HS-27A (cell line): ENCODE measurements around the gene HDAC4.

Experiments
- DNase-seq: peaks from one replicate; pipeline ENCODE4 v3.0.0-alpha.2; 2012; ENCODE audit warnings: low read depth, missing footprints

The HDAC4 gene

DNA sequence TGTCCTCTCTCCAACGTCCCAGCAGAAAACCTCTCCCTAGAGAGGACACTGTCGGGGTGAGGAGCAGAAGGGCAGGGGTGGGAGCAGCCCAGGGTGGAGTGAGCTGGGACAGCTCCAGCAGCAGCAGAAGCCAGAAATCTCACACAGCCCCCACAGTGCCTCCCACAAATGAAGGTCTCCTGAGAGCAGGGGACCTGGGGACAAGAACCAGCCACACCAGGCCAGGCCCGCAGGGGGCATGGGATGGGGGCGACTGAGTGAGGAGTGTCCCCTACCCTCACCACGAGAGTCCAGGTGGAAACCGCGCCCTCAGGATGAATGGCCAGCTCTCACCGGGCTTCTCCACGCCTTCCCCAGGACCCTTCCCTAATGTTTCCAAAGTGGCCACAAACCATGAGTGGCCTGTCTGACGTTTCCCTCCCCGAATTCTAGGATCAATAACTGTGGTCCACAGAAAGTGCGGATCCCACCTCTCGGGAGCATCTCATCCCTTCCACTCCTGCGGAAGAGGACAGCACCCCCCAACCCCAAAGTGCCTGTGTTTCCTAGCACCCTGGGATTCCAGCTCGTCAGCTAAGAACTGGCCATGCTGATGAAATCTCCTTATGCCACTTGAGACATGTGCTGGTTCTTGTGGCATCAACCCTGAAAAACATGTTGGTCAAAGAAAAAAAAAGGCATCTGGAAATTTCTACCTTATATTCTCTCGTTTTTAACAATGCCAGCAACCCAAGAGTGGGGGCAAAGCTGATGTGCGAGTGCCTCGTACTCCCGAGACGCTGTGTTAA, 121.1 kb downstream of the HDAC4 start:
- no peak for DNase-seq

GRCh38 chr2:239278941-239279365, 121.9 kb downstream of the HDAC4 start:
- DNase-seq: no peak

DNA sequence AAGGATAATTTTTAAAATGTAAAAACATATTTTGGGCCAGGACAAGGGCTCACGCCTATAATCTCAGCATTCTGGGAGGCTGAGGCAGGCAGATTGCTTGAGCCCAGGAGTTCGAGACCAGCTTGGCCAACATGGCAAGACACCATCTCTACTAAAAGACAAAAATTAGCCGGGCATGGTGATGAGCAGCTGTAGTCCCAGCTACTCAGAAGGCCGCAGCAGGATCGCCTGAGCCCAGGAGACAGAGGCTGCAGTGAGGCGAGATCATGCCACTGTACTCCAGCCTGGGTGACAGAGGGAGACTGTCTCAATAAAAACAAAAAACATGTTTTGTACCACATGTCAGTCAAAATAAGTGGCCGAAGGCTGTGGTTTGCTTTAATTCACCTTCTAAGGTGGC, 122.5 kb downstream of the HDAC4 start:
- DNase-seq: no peak

DNA sequence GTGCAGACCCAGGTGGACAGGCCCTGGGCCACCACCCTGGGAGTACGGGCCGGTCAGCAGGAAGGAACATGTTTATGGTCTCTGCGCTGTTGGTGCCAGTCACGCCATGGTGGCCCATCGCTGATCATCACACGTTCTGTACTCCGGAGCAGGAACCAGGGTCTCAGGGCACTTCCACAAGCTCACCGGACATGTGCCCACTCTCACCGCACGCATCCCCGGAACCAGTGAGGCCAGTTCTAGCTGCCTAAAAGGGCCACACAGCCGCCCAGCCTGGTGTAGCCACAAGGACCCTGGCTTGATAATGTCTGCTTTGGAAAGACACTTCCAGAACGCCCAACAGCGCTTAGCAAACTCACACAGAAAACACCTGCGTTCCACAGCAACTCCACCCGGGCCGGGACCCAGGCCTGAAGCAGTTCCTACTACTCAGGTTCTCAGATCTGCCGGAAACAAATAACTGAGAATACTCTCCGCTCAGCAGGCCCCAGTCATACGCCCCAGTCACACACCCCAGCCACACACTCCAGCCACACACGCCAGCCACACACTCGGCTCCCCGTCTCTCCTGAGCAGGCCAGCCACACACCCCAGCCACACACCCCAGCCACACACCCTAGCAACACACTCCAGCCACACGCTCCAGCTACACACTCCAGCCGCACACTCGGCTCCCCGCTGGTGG, 123.3 kb downstream of the HDAC4 start:
- no peak for DNase-seq

GRCh38 chr2:239276851-239277250, 124.0 kb downstream of the HDAC4 start:
- DNase-seq: no peak

GRCh38 chr2:239275847-239276831, 124.7 kb downstream of the HDAC4 start:
- no peak for DNase-seq

DNA sequence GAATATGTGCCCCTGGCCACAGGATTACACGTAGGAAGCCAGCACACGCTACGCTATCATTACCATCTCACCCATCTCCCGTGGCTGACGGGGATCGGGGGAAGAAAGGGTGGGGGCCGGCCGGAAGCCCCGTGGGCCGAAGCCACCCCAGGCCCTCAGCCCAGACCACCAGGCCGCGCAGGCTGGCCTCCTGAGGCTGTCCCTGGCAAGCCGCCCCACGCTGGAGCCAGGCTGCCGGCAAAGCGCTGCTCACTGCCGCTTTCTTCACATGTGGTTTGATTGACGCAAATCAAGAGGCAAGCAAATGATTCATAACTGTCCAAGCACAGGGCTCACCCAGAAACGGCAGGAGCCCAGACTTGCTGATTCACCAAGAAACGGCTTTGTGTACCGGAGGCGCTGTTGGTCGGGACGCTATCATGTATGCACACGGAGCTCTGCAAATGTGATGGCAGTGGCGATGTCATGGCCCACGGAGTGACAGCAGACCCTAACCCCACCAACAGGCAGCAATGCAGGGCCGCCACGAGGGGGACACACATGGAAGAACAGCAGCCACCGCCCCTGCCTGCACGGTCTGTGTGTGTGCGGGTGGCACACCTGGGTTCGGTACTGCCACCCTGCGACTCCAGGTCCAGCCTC, 125.7 kb downstream of the HDAC4 start:
- DNase-seq: peak; percentile 56

- no peak for DNase-seq
Observed at GRCh38 chr2:239274391-239275043, 126.3 kb downstream of the HDAC4 start.

DNA sequence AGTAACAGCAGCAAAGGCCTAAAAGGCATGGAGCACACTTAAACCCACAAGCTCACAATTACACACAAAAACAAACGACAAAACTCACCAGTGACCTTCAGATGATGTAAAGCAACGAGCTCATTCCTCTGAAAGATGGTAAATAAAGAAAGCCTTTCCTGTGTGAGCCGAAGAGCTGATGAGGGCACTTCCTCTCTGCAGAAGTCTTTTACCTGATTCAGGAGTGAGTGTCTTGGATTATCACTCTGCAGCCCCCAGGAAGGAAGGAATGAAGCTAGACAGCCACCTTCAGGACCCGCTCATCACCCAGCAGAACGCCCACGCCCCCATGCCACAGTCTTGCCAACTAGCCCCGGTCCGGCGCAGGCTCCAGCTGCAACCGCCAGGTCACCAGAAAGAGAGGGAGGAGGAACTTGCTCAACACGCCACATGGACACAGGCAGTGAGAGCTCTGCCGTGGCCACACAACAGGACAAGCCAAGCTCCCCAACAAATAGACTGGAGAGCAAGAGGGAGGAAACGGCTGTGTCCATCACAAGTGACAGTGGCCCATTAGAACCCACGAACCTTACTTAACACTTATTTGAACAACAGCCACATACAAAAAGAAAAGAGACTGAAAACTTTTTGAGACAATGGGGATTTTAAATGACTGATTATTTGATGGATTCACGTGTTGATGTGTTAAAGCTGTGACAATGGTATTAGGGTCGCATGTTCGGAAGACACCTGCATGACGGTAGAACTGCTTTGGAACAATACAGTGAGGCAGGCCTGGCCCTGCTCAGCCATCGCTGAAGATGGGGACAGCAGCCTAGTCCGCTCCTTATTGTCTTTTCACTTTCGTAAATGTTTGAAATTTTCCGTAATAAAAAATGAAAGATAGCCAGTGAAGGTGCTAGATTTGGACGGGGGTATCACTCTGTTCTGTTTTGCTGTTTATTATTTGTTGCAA, 127.3 kb downstream of the HDAC4 start:
- no peak for DNase-seq

GRCh38 chr2:239272626-239273025, 128.2 kb downstream of the HDAC4 start:
- DNase-seq: no peak

DNA sequence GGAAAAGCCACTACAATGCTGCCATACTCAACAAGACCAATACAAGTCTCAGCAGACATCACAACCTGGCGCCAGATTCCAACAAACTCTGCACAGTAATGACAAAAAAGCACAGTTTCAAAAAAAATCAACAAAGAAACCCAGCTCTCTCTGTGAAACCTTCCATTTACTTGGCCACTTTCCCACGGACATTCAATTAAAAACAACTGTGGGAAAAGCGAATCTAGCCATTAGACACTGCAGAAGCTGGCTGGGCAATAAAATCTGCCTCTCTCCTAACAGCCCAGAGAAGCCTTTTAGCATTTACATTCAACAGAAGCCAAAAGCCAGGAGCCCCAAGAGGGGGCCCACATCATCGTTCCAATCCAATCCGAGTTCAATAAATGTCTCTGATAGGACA, 128.9 kb downstream of the HDAC4 start:
- DNase-seq: no peak

- no peak for DNase-seq
Observed at GRCh38 chr2:239271471-239271870, 129.3 kb downstream of the HDAC4 start.

DNA sequence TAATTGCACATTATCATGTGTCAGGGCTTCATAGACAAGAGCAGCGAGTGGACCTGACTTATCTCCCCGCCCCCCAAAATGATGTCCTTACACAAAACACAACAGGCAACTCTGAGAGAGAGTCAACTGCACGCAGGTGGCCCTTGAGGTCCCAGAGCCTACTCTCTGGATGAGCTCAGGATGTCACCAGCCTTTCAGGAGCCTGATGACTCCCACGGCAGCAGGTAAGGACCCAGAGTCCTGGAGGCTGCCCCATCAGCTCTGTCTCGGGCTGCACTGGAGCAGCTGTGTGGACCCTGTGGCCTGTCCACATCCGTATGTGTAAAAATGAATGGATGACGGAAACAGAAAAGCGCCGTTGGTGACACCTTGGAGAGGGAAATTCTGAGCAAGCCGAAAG, 130.9 kb downstream of the HDAC4 start:
- DNase-seq: no peak

GRCh38 chr2:239269173-239269885, 131.5 kb downstream of the HDAC4 start:
- no peak for DNase-seq

DNA sequence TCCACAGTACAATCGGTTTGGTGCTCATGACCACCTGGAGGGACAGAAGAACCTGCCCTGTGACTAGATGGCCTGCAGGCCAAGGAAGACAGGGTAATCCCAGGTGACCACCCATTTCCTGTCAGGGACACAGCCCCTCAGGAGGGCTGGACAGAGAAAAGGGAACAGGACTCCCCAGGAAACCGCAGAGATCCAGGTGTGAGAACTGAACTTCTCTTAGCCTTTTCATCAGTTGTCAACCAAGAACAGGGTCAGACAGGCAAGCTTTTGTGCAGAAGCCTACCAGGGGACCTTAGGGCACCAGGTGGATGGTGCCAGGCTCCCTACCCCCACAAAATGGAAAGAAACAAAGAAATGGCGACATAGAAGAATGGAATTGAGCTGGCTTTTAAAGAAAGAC, 132.3 kb downstream of the HDAC4 start:
- DNase-seq: no peak

GRCh38 chr2:239268082-239268481, 132.7 kb downstream of the HDAC4 start:
- no peak for DNase-seq

DNA sequence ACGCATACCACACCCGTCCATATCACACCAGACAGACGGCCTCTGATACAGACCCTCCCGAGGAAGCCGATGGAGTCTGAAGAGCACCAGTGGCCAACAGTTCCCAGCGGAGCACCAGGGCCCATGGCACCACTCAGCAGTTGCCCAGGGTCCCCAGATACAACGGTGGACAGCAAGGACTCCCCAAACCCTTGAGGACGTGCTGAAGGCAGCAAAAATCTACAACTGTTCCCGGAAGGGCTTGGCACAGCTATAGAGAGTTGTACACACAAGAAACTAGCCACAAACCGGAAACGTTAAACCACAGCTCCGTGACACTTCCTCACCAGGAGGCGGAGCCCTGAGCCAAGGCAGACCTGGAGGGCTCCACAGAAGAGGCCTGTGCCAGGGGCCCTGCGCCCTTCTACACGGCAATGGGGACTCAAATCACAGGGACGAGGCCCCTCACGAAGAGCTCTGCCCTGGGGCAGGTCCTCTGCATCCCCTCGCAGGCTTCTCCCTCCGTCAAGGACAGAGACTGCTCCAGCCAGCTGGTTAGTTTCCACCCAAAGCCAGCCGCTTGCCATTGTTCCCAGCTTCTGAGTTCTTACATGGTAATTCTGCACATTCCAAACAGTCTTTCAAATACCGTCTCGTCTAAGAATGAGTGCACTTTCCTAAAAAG, 133.4 kb downstream of the HDAC4 start:
- no peak for DNase-seq

GRCh38 chr2:239266779-239267287, 134.0 kb downstream of the HDAC4 start:
- DNase-seq: no peak

DNA sequence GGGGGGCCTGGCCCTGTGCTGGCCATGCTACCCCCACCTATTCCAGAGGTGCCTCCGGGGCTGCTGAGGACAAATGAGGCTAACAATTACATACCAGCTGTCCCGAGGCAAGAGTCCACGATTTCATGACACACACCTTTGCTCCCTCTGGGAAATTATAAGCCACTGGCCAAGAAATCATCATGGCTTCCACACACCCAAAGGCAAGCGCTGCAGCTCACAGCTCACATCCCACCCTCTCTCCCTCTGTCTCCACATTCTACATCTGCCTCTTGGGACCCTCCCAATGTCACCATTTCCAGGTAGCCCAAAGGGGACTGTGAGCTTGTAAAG, 134.4 kb downstream of the HDAC4 start:
- no peak for DNase-seq
